HG02759 (cell line): ENCODE results near the gene ZNF496.

Source experiments
- ATAC-seq: cut with Tn5 transposase; IDR thresholded peaks from one replicate; pipeline ENCODE4 v1.9.1; 2021; ENCODE audit warnings: mild to moderate bottlenecking, moderate library complexity; ENCODE audit not compliant: unreplicated experiment

The ZNF496 gene

DNA sequence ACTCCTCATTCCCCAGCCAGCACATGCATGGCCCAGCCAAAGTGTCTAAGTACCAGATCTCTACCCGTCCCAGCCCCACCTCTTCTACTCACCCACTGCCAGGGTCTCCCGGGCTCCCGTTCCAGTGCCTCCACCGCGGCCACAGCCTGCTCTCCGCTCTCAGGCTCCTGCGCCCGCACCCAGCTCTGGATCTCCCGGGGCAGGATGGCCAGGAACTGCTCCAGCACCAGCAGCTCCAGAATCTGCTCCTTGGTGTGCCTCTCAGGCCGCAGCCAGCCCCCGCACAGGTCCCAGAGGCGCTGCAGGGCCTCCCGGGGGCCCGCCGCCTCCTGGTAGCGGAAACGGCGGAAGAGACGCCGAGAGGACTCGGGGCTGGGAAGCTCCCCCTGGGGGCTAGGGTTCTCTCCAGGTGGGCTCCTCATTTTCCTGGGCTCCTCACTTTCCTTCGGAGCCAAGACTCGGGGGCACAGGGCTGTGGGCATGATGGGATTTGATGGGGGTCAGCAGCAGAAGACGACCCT, 2.5 kb downstream of the ZNF496 start:
- ATAC-seq, result no peak

DNA sequence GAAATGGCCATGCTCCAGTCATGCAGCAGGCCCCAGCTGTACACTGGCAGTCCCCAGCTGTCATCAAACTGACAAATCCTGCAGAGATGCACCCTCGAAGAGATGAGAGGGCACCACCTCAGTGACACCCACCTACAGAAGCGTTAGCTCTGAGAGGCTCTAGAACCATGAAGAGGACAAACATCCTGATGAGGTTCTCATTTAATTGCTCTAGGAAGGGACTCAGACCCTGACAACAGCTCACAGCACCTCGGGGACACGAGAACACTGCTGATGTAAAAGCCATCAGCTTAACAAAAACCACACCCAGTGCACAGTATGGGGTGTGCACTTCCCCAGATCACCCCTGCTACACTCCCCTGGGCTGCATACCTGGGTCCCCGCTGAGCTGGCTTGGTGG, 3.4 kb downstream of the ZNF496 start:
- no peak for ATAC-seq

DNA sequence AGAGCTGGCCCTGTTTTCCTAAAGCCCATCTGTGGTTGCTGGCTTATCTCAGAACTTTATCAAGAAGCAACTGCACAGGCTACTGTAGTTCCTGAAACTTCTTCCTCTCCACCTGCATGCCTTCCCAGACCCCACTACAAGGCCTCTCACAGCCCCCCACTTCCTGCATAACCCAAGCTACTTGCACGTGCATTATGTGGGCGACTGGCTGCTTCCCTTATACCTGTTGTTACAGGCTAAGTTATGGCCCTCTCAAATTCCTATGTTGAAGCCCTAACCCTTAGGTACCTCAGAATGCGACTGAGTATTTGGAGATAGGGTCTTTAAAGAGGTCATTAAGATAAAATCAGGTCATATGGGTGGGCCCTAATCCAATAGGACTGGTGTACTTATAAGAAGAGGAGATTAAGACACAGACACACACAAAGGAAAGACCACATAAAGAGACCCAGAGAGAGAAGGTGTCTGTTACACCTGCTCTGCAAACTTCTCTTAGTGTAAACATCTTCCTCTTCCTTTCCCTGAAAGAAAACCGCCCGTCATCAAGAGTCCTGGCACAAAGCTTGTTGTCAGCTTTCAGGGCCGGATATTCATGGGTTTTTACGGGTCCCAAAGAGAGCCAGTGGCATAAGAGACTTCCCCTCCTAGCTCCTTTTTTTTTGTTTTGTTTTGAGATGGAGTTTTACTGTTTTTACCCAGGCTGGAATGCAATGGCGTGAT, 5.1 kb downstream of the ZNF496 start:
- no peak for ATAC-seq

DNA sequence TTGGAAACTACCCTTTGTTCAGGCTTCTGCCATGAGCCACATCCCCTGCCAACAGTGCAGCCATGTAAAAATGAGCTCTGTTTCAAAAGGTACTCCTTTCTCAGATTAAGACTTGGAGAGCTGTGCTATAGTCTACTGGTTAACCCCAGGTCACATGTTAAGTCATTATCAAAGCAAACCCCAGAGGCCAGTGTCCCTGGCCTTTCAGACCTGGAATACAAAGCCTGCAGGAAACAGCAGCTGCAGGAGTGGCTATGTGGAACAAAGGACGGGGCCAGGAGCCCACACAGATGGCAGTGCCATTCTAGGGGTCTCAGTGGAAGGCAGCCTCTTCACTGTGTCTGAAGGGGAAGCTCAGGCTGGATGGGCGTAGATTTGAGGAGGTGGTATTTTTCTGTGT, 6.7 kb downstream of the ZNF496 start:
- no peak for ATAC-seq

DNA sequence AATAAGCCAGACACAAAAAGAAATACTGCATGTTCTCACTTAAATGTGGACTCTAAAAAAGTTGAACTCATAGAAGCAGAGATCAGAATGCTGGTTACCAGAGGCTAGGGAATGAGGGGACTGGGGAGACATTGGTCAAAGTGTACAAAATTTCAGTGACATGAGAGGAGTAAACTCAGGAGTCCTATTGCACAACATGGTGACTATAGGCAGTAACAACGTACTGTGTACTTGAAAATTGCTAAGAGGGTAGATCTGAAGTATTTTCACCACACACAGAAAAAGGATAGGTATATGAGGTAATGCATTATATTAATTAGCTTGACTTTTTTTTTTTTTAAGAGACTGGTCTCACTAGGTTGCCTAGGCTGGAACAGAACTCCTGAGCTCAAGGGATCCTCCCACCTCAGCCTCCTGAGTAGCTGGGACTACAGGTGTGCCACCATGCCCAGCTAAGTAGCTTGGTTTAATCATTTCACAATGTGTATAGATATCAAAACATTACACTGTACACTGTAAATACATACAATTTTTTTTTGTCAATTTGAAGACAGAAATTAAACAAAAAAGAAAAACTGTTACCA, 7.4 kb downstream of the ZNF496 start:
- ATAC-seq, result no peak

DNA sequence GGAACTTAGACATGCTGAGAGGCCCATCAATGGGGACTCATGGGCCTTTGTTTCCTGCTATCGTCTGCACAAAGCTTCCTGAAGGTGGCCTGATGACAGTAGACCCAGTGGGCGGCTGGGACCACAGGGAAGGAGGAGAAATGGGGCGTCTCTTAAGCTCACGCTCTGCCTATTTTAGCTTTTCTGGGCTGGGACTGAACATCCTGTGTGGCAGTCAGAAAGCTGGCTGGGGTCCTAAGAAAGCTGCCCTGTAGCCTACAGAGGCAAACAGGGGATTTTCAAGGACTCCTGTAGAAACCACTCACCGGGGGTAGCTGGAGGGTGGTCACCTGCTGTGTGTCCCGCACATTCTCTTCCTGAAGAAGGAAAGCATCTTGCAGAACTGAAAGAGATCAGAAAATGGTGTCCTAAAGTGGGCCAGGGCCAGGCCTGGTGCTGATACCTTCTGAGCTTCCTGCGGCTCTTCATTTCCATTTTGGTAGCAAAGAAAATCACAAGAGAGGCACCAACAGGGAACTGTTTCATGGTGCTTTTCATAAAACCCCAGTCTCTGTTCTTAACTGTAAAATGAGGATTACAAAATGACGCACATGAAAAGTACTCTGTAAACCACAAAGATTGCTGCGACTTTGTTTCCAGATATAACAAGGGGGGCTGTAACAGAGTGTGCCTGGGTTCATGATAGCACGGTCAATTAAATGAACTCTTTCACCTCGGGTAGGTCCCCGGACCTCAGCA, 8.6 kb downstream of the ZNF496 start:
- no peak for ATAC-seq

DNA sequence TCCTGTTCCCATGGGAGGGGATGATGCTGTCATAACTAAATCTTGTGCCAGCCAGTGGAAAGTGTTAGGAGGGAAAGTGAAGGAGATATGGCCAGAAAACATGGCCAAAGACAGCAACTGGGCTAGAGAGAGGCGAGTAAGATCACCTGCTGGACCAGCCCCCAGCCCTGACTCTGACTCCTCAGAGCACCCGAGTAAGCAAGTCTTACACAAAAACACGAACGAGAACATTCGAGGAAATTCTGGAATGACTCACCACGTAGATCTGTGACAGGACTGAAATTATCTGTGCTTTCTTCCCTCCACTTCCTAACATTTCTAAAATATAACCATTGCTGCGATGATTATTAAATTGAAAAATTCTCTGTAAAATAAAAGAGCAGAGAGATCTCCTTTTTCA, 9.2 kb downstream of the ZNF496 start:
- no peak for ATAC-seq

DNA sequence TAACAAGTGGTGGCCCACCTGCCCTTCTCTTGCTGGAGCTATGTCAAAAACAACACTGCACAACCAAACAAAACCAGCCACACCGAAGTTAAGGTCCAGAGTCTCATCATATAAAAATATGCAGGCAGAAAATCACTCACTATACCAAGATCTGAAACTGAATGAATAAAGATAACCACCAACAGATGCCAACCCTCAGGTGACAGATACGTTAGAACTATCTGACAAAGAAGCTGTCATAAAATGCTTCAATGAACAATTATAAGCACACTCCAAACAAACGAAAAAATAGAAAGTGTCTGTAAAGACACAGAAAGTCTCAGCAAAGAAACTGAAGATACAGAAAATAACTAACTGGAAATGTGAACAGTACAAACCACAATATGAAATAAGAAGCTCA, 14.0 kb downstream of the ZNF496 start:
- ATAC-seq, result peak; percentile 52

DNA sequence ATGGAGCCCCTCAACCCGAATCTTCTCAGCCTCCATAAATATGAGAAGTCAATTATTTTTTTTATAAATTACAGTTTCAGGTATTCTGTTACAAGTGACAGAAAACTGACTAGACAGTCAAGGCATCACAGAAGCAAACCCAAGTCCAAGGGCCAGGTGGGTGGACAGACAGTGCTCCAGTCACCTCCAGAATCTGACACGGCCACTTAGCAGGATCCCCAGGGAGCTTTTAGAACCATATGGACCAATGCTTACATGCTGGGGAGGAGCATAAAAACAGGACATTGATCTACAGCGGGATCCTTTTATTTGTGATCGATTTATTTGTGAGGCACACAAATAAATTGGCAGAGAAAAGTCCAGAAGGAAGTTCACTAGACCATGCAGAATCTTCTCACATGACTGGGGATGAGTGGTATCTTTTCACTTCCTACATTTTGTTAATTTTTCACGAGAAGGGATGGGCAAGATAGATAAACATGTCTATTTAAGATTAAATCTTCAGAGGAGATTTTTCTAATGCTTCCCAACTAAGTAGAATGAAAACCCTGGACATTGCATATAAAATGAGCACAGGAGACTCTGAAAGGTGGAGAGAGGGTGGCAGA, 15.0 kb downstream of the ZNF496 start:
- ATAC-seq, result peak; percentile 56

DNA sequence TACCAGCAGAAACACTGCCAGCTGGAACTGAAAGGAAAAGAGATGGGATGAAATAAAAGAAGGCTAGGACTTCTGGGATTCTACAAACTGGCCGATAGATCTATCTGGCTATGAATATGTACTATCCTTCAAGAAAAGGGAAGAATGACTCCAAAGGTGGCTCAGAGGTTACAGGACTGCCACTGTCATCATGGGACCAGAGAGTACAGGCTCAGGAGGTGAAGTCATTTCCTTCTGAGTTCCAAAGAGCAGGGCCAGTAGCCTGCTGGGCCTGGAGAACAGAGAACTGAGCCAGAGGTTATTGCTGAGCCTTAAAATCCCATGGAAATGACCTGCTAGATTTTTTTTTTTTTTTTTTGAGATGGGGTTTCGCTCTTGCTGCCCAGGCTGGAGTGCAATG, 27.6 kb downstream of the ZNF496 start:
- no peak for ATAC-seq

DNA sequence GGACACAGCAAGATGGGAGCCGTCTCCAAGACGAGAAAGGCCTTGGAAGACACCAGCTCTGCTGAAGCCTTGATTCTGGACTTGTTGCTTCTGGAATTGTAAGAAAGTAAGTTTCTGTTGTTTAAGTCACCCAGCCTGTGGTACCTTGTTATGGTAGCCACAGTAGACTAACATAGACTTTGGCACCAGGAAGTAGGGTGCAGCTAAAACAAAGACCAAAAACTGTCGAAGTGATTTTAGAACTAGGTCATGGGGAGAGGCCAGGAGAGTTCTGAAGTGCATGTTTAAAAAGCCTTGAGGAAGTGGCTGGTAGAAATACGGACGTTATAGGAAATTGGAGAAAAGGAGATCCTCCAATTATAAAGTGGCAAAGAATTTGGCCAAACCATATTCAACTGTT, 28.5 kb downstream of the ZNF496 start:
- ATAC-seq, result no peak

DNA sequence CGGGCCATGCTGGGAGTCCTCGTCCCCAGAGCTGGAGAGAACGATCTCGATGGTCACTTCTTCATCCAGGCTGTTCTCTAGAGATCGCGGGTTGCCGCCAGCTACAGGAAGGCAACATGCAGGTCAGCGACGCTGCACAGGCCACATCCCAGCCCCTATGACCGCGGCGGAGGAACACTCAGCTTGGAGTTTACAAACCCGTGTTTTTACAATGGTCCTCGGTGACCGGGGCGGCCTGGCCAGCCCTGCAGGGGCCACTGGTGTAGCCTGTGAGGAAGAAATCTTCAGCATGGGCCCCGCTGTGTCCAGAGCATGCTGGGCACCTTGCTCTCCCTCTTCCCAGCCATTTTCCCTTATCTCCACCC, 30.5 kb downstream of the ZNF496 start:
- no peak for ATAC-seq

DNA sequence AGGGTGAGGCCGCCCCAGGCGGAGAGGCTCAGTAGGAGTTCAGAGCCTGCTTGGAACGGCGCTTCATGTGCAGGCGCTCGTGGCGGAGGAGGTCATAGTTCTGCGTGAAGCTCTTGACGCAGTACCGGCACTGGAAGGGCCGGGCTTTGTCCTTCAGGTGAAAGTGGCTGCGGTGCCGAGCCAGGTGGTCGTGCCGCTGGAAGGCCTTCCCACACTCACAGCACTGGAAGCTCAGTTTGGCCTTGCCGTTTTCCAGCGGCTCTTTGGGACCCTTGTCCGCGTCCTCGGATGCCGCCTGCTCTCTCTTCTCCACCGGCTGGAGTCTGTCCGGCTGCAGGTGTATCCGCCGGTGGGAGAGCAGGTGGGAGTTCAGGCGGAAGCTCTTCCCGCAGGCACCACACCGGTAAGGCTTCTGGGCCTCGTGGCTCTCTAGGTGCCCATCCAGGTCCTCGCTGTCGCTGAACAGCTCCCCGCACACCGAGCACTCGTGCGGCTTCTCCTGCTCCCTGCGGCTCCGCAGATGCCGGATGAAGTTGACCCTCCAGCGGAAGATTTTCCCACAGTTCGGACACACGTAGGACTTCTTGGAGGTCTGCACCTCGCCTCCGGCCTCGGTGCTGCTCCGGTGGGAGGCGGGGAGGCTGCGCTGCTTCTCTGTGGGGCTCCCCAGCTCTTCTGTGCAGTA, 31.0 kb downstream of the ZNF496 start:
- no peak for ATAC-seq

DNA sequence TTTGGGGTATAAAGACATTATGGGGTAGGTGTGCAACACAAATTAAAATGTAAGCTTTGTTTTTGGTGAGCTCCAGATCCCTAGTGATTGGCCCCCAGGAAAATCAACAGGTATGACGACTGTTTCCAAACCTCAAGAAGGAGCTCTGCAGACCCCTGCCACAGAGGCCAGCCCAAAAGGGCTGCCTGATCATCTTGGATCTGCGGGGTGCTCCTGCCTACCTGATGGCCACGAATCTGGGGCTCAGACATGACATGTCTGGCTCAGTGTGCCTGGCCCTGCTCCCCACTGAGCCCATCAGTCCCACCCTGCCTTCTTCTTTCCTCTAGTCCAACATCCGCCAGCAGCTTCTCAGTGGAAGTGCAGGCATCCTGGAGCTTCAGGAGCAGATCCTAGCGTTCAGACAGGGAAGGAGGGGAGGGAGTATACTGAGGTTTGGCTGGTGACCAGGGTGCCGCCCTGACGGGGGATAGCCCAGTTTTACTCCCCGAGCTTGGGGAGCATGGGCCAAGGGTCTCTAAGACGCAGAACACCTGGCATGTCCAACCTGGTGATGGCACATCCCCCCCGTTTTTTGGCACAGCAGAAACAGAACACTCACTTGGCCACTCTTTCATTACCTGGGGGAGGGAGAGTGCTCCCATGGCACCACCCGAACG, 31.8 kb downstream of the ZNF496 start:
- no peak for ATAC-seq

DNA sequence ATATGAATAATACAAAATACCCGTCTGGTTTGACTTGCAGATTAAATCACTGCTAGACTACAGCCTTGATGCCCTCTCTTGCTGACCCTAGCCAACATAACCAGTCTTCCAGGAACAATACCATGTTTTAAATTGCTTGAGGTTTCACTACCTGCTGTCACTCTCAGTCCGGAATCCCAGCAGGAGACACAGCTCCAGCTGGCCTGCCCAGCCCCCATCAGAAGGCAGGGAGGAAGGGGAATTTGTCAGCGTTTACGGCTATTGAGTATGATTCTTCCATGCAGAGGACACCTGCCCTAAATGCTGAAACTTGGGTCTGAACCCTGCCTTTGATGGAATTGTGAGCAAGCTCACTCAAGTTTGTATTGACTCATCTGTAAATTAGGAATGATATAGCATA, 33.0 kb downstream of the ZNF496 start:
- no peak for ATAC-seq

DNA sequence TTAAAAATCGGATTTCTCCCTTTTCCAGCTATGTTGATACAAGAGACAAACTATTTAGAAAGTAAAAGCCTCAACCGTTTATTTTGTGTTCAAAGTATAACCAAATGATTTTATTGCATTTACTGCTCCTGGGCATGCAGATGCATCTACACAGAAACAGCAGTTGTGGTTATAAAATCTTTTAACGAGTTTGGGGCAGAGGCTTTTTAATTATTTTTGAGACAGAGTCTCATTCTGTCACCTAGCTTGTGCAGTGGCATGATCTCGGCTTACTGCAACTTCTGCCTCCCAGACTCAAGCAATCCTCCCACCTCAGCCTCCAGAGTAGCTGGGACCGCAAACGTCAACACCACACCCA, 33.6 kb downstream of the ZNF496 start:
- ATAC-seq, result no peak

DNA sequence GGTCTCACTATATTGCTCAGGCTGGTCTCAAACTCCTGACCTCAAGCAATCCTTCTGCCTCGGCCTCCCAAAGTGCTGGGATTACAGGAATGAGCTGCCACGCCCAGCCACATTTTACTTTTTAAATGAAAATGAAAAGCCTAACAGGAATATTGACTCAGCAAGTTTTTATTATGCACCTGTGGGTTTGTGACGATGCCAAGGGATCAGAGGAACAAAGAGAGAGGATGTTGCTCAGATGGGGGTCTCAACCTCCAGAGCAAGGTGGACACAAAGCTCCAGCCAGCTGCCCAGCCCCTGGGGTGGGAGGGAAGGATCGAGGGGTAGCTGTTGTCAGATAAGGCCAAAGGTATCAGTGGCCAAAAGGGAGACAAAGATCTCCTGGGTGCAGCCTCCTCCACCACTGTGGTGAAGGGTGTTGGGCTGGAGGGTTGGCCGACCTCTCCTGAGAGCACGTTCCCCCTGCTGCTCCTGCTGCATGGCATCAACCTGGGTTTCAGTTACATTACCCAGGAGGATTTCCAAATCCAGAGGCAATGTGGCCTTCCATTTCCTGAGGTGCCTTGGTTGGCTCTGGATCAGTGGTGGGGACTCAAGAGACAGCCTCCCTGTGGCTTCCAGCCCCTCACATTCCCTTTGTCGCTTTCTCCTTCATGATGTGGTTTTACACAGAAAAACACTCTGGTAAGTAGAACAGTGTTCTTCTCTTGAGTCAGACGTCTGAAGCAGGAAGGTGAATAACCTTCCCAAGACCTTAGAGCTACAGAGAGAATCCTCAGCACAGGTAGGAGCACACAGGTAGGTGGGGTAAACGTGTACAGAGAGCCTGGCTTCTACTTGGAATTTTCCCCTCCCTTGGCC, 34.2 kb downstream of the ZNF496 start:
- no peak for ATAC-seq

DNA sequence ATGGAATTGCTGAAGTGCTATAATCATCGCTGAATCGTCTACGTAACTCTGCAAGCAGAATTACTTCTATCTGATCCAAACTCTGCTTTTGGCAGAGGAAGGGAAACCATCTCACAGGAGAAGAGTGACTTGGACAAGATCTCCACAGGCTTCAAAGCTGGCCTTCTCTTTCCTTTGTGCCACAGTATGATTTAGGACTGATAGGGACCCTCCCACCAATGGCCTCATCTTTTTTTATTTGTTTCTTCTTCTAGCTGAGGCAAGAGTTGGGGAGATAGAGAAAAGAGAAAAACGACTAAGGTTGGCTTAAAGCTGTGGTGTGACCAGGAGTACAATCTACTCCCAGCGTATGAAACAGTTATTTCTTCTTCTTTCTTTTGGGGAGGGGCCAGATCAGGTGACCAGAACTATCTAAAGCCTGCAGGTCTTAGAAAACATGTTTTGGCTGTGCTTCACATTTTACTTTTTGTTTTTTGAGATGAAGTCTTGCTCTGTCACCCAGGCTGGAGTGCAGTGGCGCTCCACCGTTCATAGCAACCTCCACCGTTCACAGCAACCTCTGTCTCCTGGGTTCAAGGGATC, 35.0 kb downstream of the ZNF496 start:
- ATAC-seq, result no peak

DNA sequence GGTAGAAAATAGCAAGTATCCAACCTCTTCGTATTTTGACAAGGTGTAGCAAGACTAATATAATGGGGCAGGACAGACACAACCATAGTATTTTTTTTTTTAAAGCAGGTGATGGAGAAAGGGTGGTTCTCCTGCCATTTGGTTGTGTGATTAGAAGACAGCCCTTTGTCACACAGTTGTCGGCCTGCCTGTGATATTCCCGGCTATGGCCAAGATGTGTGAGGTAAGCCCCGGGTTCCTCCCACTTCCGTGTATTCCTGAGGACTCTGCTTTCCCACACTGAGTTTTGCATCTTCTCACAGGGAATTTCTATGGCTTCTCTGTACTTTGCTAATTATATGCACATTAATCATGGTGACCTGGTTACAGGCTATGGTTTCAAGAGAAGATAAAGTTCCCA, 35.9 kb downstream of the ZNF496 start:
- no peak for ATAC-seq
